22Rv1 (cell line): Measurements from ENCODE around the gene BNC2.

Experiments used
- ZFX ChIP-seq: fragments of 450-650 bp; IDR thresholded peaks from 2 replicates; pipeline ENCODE4 v1.6.1; 2017; ENCODE audit warnings: antibody characterized with exemption, borderline replicate concordance
- TF ChIP-seq, protein P1 (sequence below): fragments of 450-650 bp; IDR thresholded peaks from 2 replicates; pipeline ENCODE4 v1.5.1; 2017; ENCODE audit warnings: mild to moderate bottlenecking

DNA sequence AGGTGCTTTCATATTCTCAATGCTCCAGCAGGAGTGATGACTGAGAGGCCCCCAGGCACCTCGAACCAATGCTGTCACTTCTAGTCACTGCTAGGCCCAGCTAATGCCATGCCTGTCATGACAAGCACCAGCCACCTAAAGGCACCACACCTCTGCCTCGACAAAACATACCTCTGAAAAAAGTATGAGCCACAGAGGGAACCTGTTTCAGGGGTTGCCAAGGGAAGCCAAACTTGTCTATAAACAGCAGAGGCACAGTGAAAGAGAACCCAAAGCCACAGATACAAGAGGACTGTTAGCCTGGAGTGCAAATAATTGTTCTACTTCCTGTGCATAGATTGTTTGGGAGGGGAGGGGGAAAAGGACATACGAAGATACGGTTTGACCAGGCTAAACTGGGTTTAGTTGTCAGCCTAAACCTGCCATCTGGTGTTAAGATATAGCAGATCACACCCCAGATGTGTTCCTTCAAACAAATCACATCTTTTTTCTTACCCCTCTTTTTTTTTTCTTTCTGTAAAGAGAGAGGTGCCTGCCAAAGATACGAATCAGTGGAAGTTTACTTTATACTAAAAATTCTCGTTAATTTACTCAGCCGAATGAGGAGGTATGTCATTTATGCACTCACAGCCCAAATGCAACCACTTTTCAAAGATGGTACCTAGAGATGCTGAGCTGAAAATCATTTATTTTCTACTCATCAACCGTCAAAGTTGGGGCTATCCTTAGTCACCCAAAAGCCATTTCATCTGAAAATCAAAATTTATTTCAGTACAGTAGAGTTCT, 45.7 kb downstream of the BNC2 start:
- TF ChIP-seq, protein P1, sequence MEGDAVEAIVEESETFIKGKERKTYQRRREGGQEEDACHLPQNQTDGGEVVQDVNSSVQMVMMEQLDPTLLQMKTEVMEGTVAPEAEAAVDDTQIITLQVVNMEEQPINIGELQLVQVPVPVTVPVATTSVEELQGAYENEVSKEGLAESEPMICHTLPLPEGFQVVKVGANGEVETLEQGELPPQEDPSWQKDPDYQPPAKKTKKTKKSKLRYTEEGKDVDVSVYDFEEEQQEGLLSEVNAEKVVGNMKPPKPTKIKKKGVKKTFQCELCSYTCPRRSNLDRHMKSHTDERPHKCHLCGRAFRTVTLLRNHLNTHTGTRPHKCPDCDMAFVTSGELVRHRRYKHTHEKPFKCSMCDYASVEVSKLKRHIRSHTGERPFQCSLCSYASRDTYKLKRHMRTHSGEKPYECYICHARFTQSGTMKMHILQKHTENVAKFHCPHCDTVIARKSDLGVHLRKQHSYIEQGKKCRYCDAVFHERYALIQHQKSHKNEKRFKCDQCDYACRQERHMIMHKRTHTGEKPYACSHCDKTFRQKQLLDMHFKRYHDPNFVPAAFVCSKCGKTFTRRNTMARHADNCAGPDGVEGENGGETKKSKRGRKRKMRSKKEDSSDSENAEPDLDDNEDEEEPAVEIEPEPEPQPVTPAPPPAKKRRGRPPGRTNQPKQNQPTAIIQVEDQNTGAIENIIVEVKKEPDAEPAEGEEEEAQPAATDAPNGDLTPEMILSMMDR, result no peak
- no peak for TF ChIP-seq ZFX
